ENCODE measurements around the gene SERPINC1. TPM values are rescaled to one million over a fixed set of nuclear protein-coding genes. Genes with fewer than 3 reads are reported as not detected.
A peak's percentile ranks its signal among the peaks of the same experiment; 100 is the strongest.

Gene SERPINC1
- total and polyA plus RNA-seq, 9 of the 15 experiments (the other 6 are each of a cell fraction or from before 2014, with no cell fraction given), result 0.07 to 1.2 (median 0.50) TPM

GRCh38 chr1:173870252-173871075, 46.7 kb downstream of the SERPINC1 start (continued):
- TF ChIP-seq BHLHE40 (IDR thresholded peaks at IDR 0.05; ENCODE audit: low read length) (no peak), ZNF592 (IDR thresholded peaks at IDR 0.05) (0 out of 2 replicates have a peak, but pooled peaks have one; percentile 48), GABPB2 (CRISPR knock-in tag; conservative IDR thresholded peaks at IDR 0.05) (no peak), KLF13 (tag; IDR thresholded peaks at IDR 0.05; ENCODE audit: borderline replicate concordance, low read depth) (no peak), NFYB (IDR thresholded peaks at IDR 0.05; ENCODE audit: extremely low read depth, insufficient read length) (no peak), ZBTB2 (IDR thresholded peaks at IDR 0.05) (no peak), HDAC3 (IDR thresholded peaks at IDR 0.05; ENCODE audit: borderline replicate concordance, partially characterized antibody) (no peak), TOE1 (IDR thresholded peaks at IDR 0.05; ENCODE audit: borderline replicate concordance) (no peak), TOE1 (CRISPR knock-in tag; IDR thresholded peaks at IDR 0.05; ENCODE audit: borderline replicate concordance, low read depth) (no peak), ZNF3 (CRISPR knock-in tag; IDR thresholded peaks at IDR 0.05) (no peak), CHD2 (IDR thresholded peaks at IDR 0.05; ENCODE audit: low read depth, low read length) (no peak), MECOM (CRISPR knock-in tag; IDR thresholded peaks at IDR 0.05) (no peak), ZNF354B (CRISPR knock-in tag; IDR thresholded peaks at IDR 0.05) (no peak), ZNF512 (tag; IDR thresholded peaks at IDR 0.05) (no peak), RUNX1 (IDR thresholded peaks at IDR 0.05; ENCODE audit: low read depth) (no peak), MCM2 (IDR thresholded peaks at IDR 0.05; ENCODE audit: low read depth) (no peak), BDP1 (IDR thresholded peaks at IDR 0.05; ENCODE audit: insufficient read depth, insufficient read length) (no peak), MAX (CRISPR knock-in tag; IDR thresholded peaks at IDR 0.05) (no peak), RAD21 (CRISPR knock-in tag; conservative IDR thresholded peaks at IDR 0.05 in 1 of 2, IDR thresholded peaks at IDR 0.05 in 1 of 2) (no peak), NFE2L1 (tag; IDR thresholded peaks at IDR 0.05; ENCODE audit: borderline replicate concordance, low read depth) (no peak), KLF6 (CRISPR knock-in tag; IDR thresholded peaks at IDR 0.05; ENCODE audit: borderline replicate concordance) (no peak), SUPT5H (IDR thresholded peaks at IDR 0.05) (no peak)

All from K562 (cell line).